Keratinocyte (primary cell): ENCODE measurements around the gene ATRX. TPM values are rescaled to one million over a fixed set of nuclear protein-coding genes. Genes with fewer than 3 reads are reported as not detected.

Experiments used
- DNase-seq: peaks from one replicate; pipeline ENCODE4 v3.0.0-alpha.2; 2011; ENCODE audit warnings: low read depth, missing footprints, low spot score
- FAIRE-seq: peaks from 2 replicates; lab custom pipeline; 2011; peaks lifted over from hg19 to GRCh38; lab: Jason Lieb, UNC
- H2AFZ ChIP-seq: 2 replicates; pipeline ENCODE4 v1.6.0; 2012; ENCODE audit warnings: low read length, control low read depth, inconsistent platforms; ENCODE audit not compliant: control insufficient read depth
- H3K27ac ChIP-seq: 2 replicates; pipeline ENCODE4 v1.5.1; 2011; ENCODE audit warnings: low read length; ENCODE audit not compliant: control insufficient read depth, insufficient read depth
- H3K27me3 ChIP-seq: 3 replicates; pipeline ENCODE4 v1.6.0; 2011; ENCODE audit warnings: low read length; ENCODE audit not compliant: control insufficient read depth, insufficient read depth; ENCODE audit errors: extremely low read depth
- H3K36me3 ChIP-seq, 2 experiments: 2 replicates in 1 of 2; 3 replicates in 1 of 2; pipeline ENCODE4 v1.5.1; 2011; ENCODE audit warnings: low read length in 2 of 2, mild to moderate bottlenecking in 1 of 2; ENCODE audit not compliant: control insufficient read depth in 2 of 2, insufficient read depth in 2 of 2; ENCODE audit errors: extremely low read depth in 1 of 2
- H3K4me1 ChIP-seq: 3 replicates; pipeline ENCODE4 v1.5.1; 2011; ENCODE audit warnings: low read length; ENCODE audit not compliant: control insufficient read depth, insufficient read depth; ENCODE audit errors: extremely low read depth
- H3K4me2 ChIP-seq: 3 replicates; pipeline ENCODE4 v1.6.0; 2011; ENCODE audit warnings: low read depth, low read length; ENCODE audit not compliant: control insufficient read depth, insufficient read depth; ENCODE audit errors: extremely low read depth
- H3K4me3 ChIP-seq, 3 experiments: fragments of 200-600 bp in 1 of 3; sonication (generic) in 1 of 3; 2 replicates in 2 of 3; 3 replicates in 1 of 3; pipeline ENCODE4 v1.5.1; 2011 to 2016; ENCODE audit warnings: low read length in 3 of 3, mild to moderate bottlenecking in 3 of 3, control low read depth in 2 of 3, inconsistent platforms in 1 of 3, low read depth in 1 of 3, mixed read lengths in 1 of 3, mixed run types in 1 of 3, moderate library complexity in 1 of 3; ENCODE audit not compliant: control insufficient read depth in 2 of 3, insufficient read depth in 2 of 3; ENCODE audit errors: extremely low read depth in 1 of 3
- H3K79me2 ChIP-seq: 2 replicates; pipeline ENCODE4 v1.6.0; 2012; ENCODE audit warnings: low read length; ENCODE audit not compliant: control insufficient read depth, insufficient read depth
- H3K9ac ChIP-seq: 3 replicates; pipeline ENCODE4 v1.6.0; 2011; ENCODE audit warnings: low read length; ENCODE audit not compliant: control insufficient read depth, insufficient read depth; ENCODE audit errors: extremely low read depth
- H3K9me1 ChIP-seq: 3 replicates; pipeline ENCODE4 v1.6.0; 2011; ENCODE audit warnings: low read length; ENCODE audit not compliant: control insufficient read depth, insufficient read depth; ENCODE audit errors: extremely low read depth
- H3K9me3 ChIP-seq: 2 replicates; pipeline ENCODE4 v1.5.1; 2012; ENCODE audit warnings: low read depth, low read length; ENCODE audit not compliant: control insufficient read depth
- H4K20me1 ChIP-seq: 3 replicates; pipeline ENCODE4 v1.6.0; 2011; ENCODE audit warnings: low read length; ENCODE audit not compliant: control insufficient read depth, insufficient read depth; ENCODE audit errors: extremely low read depth
- EZH2 ChIP-seq: IDR thresholded peaks from one replicate; pipeline ENCODE4 v1.6.1; 2012; ENCODE audit warnings: inconsistent platforms, mild to moderate bottlenecking, low read length, moderate library complexity
- dilution Hi-C: fragments of 300-500 bp; cut with MboI; formaldehyde crosslinking; loops from one replicate; pipeline ENCODE4 v1.7.0; 2020; ENCODE audit warnings: low sequenced_read_pairs; ENCODE audit not compliant: extremely low pct_ligation_motif_present
- polyA plus RNA-seq, 5 experiments: library from polyadenylated mRNA; depleted of rRNA in 3 of 5; stranded (reverse) in 3 of 5; stranded (forward) in 1 of 5; unstranded in 1 of 5; fragments of >200 nt; gene quantifications; 1 replicate in 1 of 5; 2 replicates in 3 of 5; 3 replicates in 1 of 5; pipeline versions ENCODE4 v1.2.1 to v1.2.3, GENCODE V29; 2011 to 2012; ENCODE audit warnings: missing spikeins in 2 of 5, low read depth in 1 of 5, low replicate concordance in 1 of 5
- TF ChIP-seq, protein P1 (sequence below), 3 experiments: IDR thresholded peaks in 1 of 3; conservative IDR thresholded peaks in 1 of 3; optimal IDR thresholded peaks in 1 of 3; 2 replicates in 2 of 3; 3 replicates in 1 of 3; pipeline versions ENCODE3 to v1.5.1; 2011; ENCODE audit warnings: low read length in 3 of 3, mild to moderate bottlenecking in 3 of 3, moderate library complexity in 2 of 3, control low read depth in 1 of 3, inconsistent platforms in 1 of 3; ENCODE audit not compliant: insufficient read depth in 2 of 3; ENCODE audit errors: extremely low read depth in 1 of 3

The ATRX gene
- polyA plus RNA-seq, 1 donor (not counting 4 experiments of a cell fraction or from before 2014, with no cell fraction given), result 31.3 TPM

- dilution Hi-C loops, result no loop called here
- DNase-seq, result no peak
These were observed 266.3 kb downstream of the ATRX start for GRCh38 chrX:77519765-77520164.

GRCh38 chrX:77514177-77514576 is 271.8 kb downstream of the ATRX start:
- DNase-seq (no peak), FAIRE-seq (no peak)
- no peaks in the 10 kb centered on the region for H3K9me3 ChIP-seq
- TF ChIP-seq, protein P1, sequence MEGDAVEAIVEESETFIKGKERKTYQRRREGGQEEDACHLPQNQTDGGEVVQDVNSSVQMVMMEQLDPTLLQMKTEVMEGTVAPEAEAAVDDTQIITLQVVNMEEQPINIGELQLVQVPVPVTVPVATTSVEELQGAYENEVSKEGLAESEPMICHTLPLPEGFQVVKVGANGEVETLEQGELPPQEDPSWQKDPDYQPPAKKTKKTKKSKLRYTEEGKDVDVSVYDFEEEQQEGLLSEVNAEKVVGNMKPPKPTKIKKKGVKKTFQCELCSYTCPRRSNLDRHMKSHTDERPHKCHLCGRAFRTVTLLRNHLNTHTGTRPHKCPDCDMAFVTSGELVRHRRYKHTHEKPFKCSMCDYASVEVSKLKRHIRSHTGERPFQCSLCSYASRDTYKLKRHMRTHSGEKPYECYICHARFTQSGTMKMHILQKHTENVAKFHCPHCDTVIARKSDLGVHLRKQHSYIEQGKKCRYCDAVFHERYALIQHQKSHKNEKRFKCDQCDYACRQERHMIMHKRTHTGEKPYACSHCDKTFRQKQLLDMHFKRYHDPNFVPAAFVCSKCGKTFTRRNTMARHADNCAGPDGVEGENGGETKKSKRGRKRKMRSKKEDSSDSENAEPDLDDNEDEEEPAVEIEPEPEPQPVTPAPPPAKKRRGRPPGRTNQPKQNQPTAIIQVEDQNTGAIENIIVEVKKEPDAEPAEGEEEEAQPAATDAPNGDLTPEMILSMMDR (optimal IDR thresholded peaks at IDR 0.05 in 1 of 3, IDR thresholded peaks at IDR 0.05 in 1 of 3, conservative IDR thresholded peaks at IDR 0.05 in 1 of 3; ENCODE audit: extremely low read depth in 1 of 3, insufficient read depth in 2 of 3, low read length in 3 of 3), result no peak
- TF ChIP-seq EZH2, result no peak
- H4K20me1 ChIP-seq, result no peaks in the 10 kb centered on the region
- H3K27me3 ChIP-seq, result no peaks in the 10 kb centered on the region
- no peaks in the 10 kb centered on the region for H3K79me2 ChIP-seq
- H2AFZ ChIP-seq, result no peak overlapping the region
- no peak overlapping the region for H3K4me3 ChIP-seq
- H3K9me1 ChIP-seq, result no peaks in the 10 kb centered on the region
- no peak overlapping the region for H3K9ac ChIP-seq
- H3K27ac ChIP-seq, result no peak overlapping the region
- dilution Hi-C loops, result no loop called here
- H3K4me1 ChIP-seq, result no peaks in the 10 kb centered on the region
- H3K4me2 ChIP-seq, result no peak overlapping the region
- no peaks in the 10 kb centered on the region for H3K36me3 ChIP-seq

More at GRCh38 chrX:77519765-77520164, 266.3 kb downstream of the ATRX start:
- no peak overlapping the region for H3K4me3 ChIP-seq
- no peak for FAIRE-seq
- H3K9me1 ChIP-seq, result no peaks in the 10 kb centered on the region
- no peak overlapping the region for H2AFZ ChIP-seq
- no peaks in the 10 kb centered on the region for H3K27me3 ChIP-seq
- H4K20me1 ChIP-seq, result no peaks in the 10 kb centered on the region
- no peaks in the 10 kb centered on the region for H3K79me2 ChIP-seq
- no peak overlapping the region for H3K9ac ChIP-seq
- no peaks in the 10 kb centered on the region for H3K4me1 ChIP-seq
- H3K4me2 ChIP-seq, result no peak overlapping the region
- H3K36me3 ChIP-seq, result no peaks in the 10 kb centered on the region
- TF ChIP-seq, protein P1 (optimal IDR thresholded peaks at IDR 0.05 in 1 of 3, IDR thresholded peaks at IDR 0.05 in 1 of 3, conservative IDR thresholded peaks at IDR 0.05 in 1 of 3; ENCODE audit: extremely low read depth in 1 of 3, insufficient read depth in 2 of 3, low read length in 3 of 3), result no peak
- no peak for TF ChIP-seq EZH2
- no peaks in the 10 kb centered on the region for H3K9me3 ChIP-seq
- no peak overlapping the region for H3K27ac ChIP-seq
